ENCODE data around the gene LINGO4.

DNA sequence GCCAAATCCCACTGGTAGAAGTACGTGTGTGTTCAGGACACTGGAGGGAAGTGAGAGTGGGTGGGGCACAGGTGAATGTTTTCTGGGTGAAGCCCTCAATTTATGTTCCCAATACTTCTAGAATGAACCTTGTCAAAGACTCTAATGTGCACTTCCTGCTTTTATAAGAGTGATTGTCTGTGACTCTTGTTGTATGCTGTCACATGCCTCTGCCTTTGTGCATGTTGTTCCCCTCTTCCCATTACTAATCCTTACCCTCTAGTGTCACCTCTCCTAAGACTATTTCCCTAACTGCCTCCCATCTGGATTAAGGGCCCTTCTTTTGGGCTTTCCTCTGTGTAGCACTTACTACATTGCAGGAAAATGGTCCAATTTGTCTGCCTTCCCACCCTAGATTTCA is 2.5 kb upstream of the LINGO4 start:
- no peak for TF ChIP-seq EZH2 (IDR thresholded peaks at IDR 0.05; ENCODE audit: borderline replicate concordance, low read depth, low read length, severe bottlenecking)
- TF ChIP-seq, protein P1, sequence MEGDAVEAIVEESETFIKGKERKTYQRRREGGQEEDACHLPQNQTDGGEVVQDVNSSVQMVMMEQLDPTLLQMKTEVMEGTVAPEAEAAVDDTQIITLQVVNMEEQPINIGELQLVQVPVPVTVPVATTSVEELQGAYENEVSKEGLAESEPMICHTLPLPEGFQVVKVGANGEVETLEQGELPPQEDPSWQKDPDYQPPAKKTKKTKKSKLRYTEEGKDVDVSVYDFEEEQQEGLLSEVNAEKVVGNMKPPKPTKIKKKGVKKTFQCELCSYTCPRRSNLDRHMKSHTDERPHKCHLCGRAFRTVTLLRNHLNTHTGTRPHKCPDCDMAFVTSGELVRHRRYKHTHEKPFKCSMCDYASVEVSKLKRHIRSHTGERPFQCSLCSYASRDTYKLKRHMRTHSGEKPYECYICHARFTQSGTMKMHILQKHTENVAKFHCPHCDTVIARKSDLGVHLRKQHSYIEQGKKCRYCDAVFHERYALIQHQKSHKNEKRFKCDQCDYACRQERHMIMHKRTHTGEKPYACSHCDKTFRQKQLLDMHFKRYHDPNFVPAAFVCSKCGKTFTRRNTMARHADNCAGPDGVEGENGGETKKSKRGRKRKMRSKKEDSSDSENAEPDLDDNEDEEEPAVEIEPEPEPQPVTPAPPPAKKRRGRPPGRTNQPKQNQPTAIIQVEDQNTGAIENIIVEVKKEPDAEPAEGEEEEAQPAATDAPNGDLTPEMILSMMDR (IDR thresholded peaks at IDR 0.05; ENCODE audit: borderline replicate concordance, extremely low read depth, low read length, poor library complexity, severe bottlenecking): no peak

All from DND-41 (cell line).